ENCODE data around the gene CD96.

CD96 gene

DNA sequence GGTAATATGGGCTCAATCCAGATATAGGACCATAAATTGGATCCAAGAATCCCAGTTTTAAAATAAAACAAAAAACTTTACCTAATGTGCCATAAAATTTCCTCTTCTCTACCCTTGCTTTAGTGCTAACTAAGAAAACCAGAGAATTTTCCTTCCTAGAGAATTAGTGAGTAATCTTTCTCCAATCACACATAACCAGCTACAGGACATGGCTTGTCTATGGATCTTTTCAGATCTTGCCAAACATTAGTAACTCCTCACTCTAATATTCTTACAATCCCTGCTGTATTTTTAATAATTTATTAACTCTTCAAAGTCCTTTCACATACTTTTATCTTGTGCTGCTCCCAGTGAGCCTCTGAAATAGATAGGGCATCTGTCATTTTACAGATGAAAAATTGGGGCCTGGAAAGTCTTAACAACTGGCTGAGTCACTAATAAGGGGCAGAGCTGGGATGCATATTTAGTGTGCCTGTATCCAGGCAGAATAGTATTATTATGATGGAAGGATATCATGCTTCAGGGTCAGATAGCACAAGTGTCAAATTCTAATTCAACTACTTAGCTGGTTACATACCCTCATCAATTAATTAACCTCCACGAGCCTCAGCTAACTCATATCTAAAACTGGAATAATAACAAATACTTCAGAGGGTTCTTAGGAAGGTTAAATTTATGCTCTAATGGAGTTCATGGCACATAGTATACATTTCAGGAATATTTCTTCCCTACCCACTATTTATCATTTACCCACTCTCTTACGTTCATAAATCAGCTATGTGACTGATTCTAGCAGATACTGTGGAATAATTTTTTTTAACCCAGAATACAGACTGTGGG is 47.5 kb downstream of the CD96 start:
- no peak for ATAC-seq (replicated peaks; ENCODE audit: extremely low read depth, poor library complexity, severe bottlenecking)
- Mint-ChIP-seq H3K36me3 (ENCODE audit: insufficient read depth) (peaks cover 38% of the 10 kb centered on the region), H3K9me3 (no peaks in the 10 kb centered on the region), H3K4me1 (peaks cover 54% of the 10 kb centered on the region), H3K27ac (ENCODE audit: low read depth) (peak overlapping the region; percentile 33), H3K27me3 (no peaks in the 10 kb centered on the region), H3K4me3 (no peak overlapping the region)
- DNase-seq (ENCODE audit: low spot score in 2 of 2) = no peak

DNA sequence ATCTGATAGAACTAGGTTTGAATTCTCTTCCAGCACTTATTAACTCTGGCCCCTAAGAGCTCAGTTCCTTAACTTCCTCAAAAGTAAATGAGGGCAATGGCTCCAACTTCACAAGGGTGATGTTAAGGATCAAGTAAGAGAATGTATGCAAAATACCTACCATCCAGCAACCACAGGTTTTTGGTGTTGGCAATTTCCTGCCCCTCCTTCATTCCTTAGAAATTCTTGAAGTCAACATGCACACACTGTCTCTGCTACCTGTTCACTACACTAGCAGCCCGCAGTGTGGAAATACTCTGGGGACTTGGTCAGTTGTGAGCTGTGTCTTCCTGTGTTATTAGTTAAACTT is 48.1 kb downstream of the CD96 start:
- Mint-ChIP-seq H3K4me1 (peaks cover 53% of the 10 kb centered on the region), H3K9me3 (no peaks in the 10 kb centered on the region), H3K27ac (ENCODE audit: low read depth) (peak overlapping the region; percentile 33), H3K27me3 (no peaks in the 10 kb centered on the region), H3K4me3 (no peak overlapping the region), H3K36me3 (ENCODE audit: insufficient read depth) (peaks cover 34% of the 10 kb centered on the region)
- DNase-seq (ENCODE audit: low spot score in 2 of 2) (no peak), ATAC-seq (replicated peaks; ENCODE audit: extremely low read depth, poor library complexity, severe bottlenecking) (no peak)

DNA sequence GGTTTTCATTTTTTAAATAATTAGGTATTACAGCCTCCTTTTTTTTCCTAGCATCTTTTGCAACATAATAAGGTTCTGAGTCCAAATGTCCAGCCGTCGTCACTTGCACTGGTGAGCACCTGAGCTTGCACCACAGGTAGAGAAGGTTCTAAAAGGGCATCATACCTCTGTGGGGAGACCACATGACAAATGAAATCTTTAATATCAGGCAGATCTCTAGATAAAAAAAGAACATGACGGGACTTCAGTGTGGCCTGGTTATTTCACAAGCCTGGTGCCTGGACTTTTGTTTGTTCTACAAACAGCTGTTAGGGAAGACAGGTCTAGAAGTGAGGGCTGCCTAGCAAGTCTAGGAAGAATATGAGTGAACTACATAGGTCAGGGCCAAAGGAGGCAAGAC is 49.6 kb downstream of the CD96 start:
- H3K9me3 Mint-ChIP-seq = no peaks in the 10 kb centered on the region
- H3K27ac Mint-ChIP-seq (ENCODE audit: low read depth) = peak overlapping the region; percentile 85
- H3K27me3 Mint-ChIP-seq = no peaks in the 10 kb centered on the region
- H3K4me3 Mint-ChIP-seq = no peak overlapping the region
- DNase-seq (ENCODE audit: low spot score in 2 of 2) (no peak), ATAC-seq (replicated peaks; ENCODE audit: extremely low read depth, poor library complexity, severe bottlenecking) (no peak)
- peaks cover 58% of the 10 kb centered on the region for H3K4me1 Mint-ChIP-seq
- peaks cover 27% of the 10 kb centered on the region for H3K36me3 Mint-ChIP-seq (ENCODE audit: insufficient read depth)

DNA sequence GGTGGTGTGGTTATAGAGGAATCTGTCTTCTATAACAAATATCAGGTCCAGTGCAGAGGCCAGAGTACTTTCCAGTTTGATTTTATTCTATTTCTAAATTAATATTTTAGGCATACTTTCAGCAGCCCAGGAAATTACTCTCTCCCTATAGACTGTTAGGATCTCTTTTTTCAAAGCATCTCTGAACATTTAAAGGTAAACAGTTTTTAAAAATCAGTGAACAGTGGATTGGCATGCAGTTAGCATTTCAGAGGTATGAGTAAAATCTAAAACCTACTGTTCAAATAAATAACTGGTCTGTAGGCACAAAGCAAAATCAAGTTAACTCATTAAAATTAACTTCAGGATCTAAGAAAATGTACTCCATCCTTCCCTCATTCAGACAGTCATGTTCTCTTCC is 50.1 kb downstream of the CD96 start:
- DNase-seq (ENCODE audit: low spot score in 2 of 2) = no peak
- H3K36me3 Mint-ChIP-seq (ENCODE audit: insufficient read depth) = peaks cover 21% of the 10 kb centered on the region
- H3K27ac Mint-ChIP-seq (ENCODE audit: low read depth) = peak overlapping the region; percentile 85

DNA sequence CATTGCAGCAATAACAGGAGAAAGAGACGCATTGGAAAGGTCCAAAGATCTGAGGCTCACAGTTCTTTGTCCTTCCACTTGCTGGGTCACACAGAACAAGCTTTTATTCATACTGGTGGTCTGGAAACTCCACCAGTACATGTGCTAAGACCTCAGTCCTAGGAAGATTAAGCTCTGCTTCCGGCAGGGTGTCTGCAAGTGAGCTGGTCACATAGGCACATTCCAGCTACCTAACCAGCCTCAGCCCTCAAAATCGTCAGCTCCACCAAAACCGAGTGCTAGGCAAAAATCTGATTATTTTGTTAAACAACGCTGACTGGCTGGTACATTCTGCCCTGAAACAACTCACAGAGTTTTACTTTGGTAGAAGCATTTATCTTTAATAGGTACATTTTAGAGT is 50.9 kb downstream of the CD96 start:
- Mint-ChIP-seq H3K36me3 (ENCODE audit: insufficient read depth) (peaks cover 23% of the 10 kb centered on the region), H3K9me3 (no peaks in the 10 kb centered on the region), H3K4me1 (peaks cover 49% of the 10 kb centered on the region), H3K27ac (ENCODE audit: low read depth) (peak overlapping the region; percentile 85), H3K4me3 (no peak overlapping the region), H3K27me3 (no peaks in the 10 kb centered on the region)
- DNase-seq (ENCODE audit: low spot score in 2 of 2) (no peak), ATAC-seq (replicated peaks; ENCODE audit: extremely low read depth, poor library complexity, severe bottlenecking) (no peak)

More for the DNA sequence above, 50.1 kb downstream of the CD96 start:
- ATAC-seq (replicated peaks; ENCODE audit: extremely low read depth, poor library complexity, severe bottlenecking) = no peak
- Mint-ChIP-seq H3K4me1 (peaks cover 52% of the 10 kb centered on the region), H3K4me3 (no peak overlapping the region), H3K9me3 (no peaks in the 10 kb centered on the region), H3K27me3 (no peaks in the 10 kb centered on the region)

DNA sequence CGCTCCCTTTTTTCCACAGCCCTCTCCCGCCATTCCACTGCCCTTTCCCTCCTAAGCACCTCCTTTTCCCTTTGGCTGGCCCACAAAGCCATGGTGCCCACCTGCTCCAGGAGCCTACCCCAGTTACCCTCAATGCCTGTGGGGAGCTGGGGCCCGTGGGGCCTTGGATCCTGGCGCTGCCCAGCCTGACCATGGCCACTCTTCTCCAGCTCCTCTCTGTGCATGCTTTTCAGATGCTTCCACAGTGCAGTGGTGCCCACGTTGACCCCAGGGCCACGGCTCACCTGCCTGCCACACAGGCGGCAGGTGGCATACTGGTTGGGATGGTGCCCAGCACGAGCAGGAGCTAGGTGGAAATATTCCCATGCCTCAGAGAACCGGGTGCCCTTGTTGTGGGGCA is 51.7 kb downstream of the CD96 start:
- DNase-seq (ENCODE audit: low spot score in 2 of 2) = no peak
- Mint-ChIP-seq H3K27me3 (no peaks in the 10 kb centered on the region), H3K4me3 (no peak overlapping the region), H3K4me1 (peaks cover 42% of the 10 kb centered on the region), H3K27ac (ENCODE audit: low read depth) (peak overlapping the region; percentile 77), H3K9me3 (no peaks in the 10 kb centered on the region), H3K36me3 (ENCODE audit: insufficient read depth) (peaks cover 24% of the 10 kb centered on the region)
- no peak for ATAC-seq (replicated peaks; ENCODE audit: extremely low read depth, poor library complexity, severe bottlenecking)

DNA sequence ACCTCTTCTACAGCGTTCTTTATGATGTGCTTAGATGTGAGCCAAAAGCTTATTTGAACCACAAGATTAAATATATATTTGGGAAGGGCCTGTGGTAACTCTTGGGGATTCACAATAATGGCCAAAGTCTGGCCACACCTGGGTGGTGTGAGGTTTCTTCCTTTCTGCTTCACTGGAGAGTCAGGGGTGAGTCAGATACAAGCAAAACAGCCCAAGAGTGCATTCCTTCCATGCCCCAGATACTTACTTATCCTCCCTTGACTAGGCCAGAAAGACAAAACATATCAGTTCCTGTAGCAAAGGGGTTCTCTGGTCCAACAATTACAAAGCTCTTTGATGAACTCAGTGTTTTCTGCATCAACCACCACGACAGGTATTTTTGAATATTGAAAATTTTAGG is 52.2 kb downstream of the CD96 start:
- no peak for ATAC-seq (replicated peaks; ENCODE audit: extremely low read depth, poor library complexity, severe bottlenecking)
- H3K9me3 Mint-ChIP-seq = no peaks in the 10 kb centered on the region
- no peaks in the 10 kb centered on the region for H3K27me3 Mint-ChIP-seq

DNA sequence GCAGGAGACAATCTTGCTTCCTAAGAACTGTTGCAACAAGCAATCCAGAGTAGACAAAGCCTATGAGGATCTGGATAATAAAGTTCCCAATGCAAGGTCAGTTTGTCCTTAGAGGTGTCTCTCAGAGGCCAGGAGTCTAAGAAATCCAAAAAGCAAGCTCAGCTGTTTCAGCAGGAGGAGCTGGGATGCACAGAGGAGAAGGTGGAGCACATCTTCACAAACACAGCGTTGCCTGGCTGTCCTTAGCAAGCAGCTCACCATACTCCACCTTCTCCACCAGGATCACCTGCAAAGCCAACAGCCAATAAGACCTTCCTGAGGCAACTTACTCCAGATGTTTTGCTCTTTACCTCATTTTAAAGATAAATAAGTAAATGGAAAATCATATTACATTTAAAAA is 52.8 kb downstream of the CD96 start:
- DNase-seq (ENCODE audit: low spot score in 2 of 2) = no peak
- ATAC-seq (replicated peaks; ENCODE audit: extremely low read depth, poor library complexity, severe bottlenecking) = no peak
- H3K27ac Mint-ChIP-seq (ENCODE audit: low read depth) = peak overlapping the region; percentile 77

More for the DNA sequence above, 52.2 kb downstream of the CD96 start:
- DNase-seq (ENCODE audit: low spot score in 2 of 2) = no peak
- Mint-ChIP-seq H3K4me3 (no peak overlapping the region), H3K27ac (ENCODE audit: low read depth) (peak overlapping the region; percentile 77), H3K36me3 (ENCODE audit: insufficient read depth) (peaks cover 23% of the 10 kb centered on the region), H3K4me1 (peaks cover 42% of the 10 kb centered on the region)

DNA sequence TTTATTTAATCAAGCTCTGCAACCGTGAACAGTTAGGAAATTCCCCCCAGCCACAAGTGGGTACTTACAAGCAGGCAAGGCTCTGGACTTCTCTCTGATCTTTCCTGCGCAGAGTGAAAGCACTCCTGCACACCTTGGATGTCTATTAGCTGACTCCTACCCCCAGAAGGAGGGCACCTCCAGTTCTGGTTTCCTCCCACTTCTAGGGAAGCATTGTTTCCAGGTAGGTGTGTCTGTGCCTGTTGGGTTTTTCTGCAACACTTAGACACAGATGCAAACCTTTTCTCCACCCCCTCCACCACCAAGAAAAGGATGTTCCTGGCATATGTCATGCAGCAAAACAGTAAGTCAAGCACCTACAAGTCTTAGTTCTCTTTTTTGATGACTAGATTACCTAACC is 53.2 kb downstream of the CD96 start, which contains the start of gene ZBED2:
Gene ZBED2, minus strand, starts transcription at position 115 of the 400 bp plus-strand sequence. CDS start 1,145 bp downstream, outside the sequence.
- peak within 1 kb of the TSS; percentile 77 for H3K27ac Mint-ChIP-seq (ENCODE audit: low read depth)
- ATAC-seq (replicated peaks; ENCODE audit: extremely low read depth, poor library complexity, severe bottlenecking) (peak; percentile 24), DNase-seq (ENCODE audit: low spot score in 2 of 2) (no peak)
- peaks cover 31% of the 10 kb centered on the region for H3K36me3 Mint-ChIP-seq (ENCODE audit: insufficient read depth)
- H3K4me3 Mint-ChIP-seq = no peak within 1 kb of the TSS
- peaks cover 42% of the 10 kb centered on the region for H3K4me1 Mint-ChIP-seq
- no peaks in the 10 kb centered on the region for H3K9me3 Mint-ChIP-seq
- H3K27me3 Mint-ChIP-seq = no peaks in the 10 kb centered on the region

More for the DNA sequence above, 52.8 kb downstream of the CD96 start:
- Mint-ChIP-seq H3K4me3 (no peak overlapping the region), H3K9me3 (no peaks in the 10 kb centered on the region), H3K36me3 (ENCODE audit: insufficient read depth) (peaks cover 26% of the 10 kb centered on the region), H3K4me1 (peaks cover 42% of the 10 kb centered on the region), H3K27me3 (no peaks in the 10 kb centered on the region)

DNA sequence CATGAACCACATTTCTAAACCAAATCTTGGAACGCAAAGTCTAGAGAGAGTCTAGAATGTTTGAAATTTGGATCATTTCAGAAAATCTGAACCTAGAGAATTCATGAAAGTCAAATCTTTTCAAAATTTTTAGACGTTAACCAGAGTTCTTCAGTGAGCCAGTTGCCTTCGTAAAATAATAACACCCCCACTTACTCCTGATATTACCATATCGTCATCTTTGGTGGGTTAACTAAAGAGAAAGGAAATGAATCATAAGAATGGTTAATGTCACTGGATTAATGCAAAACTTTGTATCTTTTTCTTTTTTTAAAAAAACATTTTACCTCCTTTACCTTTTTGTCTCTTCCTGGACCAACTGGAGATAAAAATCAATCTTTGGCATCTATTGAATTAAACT is 54.3 kb downstream of the CD96 start:
- Mint-ChIP-seq H3K4me3 (no peak overlapping the region), H3K36me3 (ENCODE audit: insufficient read depth) (peaks cover 30% of the 10 kb centered on the region), H3K4me1 (peaks cover 42% of the 10 kb centered on the region), H3K27ac (ENCODE audit: low read depth) (peak overlapping the region; percentile 77), H3K27me3 (no peaks in the 10 kb centered on the region), H3K9me3 (no peaks in the 10 kb centered on the region)
- ATAC-seq (replicated peaks; ENCODE audit: extremely low read depth, poor library complexity, severe bottlenecking) (no peak), DNase-seq (ENCODE audit: low spot score in 2 of 2) (no peak)

DNA sequence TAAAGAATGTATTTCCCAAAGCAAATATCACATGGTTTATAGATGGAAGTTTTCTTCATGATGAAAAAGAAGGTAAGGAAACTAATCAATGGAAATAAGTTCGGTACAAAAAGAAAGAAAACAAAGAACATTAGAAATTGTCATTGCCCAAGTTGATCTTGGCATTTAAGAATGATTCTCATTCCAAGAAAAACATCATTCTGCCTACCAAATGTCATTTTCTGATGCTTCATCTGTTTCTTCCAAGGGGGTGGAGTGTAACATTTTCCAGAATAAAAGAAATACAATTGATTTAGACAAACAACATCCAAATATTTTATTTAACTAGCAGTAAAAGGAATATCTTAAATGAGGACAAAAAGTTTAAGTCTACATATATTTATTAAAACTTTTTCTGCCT is 56.1 kb downstream of the CD96 start:
- Mint-ChIP-seq H3K4me3 (no peak overlapping the region), H3K27ac (ENCODE audit: low read depth) (peak overlapping the region; percentile 56), H3K27me3 (no peaks in the 10 kb centered on the region), H3K36me3 (ENCODE audit: insufficient read depth) (peaks cover 27% of the 10 kb centered on the region), H3K4me1 (peaks cover 36% of the 10 kb centered on the region), H3K9me3 (no peaks in the 10 kb centered on the region)
- DNase-seq (ENCODE audit: low spot score in 2 of 2) (no peak), ATAC-seq (replicated peaks; ENCODE audit: extremely low read depth, poor library complexity, severe bottlenecking) (no peak)

DNA sequence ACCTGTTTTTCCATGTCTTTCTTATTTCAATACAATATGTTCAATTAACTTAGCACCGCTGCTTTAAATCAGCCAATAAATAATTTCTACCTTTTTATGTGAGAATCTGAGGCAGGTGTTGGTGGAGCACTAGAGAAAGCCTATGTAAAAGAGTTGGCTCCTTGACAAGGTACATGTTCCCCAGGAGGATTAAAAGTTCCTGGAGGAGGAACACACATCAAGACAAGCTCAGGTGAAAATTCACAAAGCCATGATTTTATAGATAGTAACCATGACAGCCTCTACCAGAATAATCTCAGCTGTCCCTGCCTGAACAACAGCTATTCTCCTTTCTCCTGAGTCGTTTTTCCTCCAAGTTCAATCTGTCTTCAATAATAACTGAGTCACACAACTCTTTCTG is 56.6 kb downstream of the CD96 start:
- no peak overlapping the region for H3K4me3 Mint-ChIP-seq
- ATAC-seq (replicated peaks; ENCODE audit: extremely low read depth, poor library complexity, severe bottlenecking) = no peak
- no peak for DNase-seq (ENCODE audit: low spot score in 2 of 2)
- no peaks in the 10 kb centered on the region for H3K27me3 Mint-ChIP-seq
- peaks cover 36% of the 10 kb centered on the region for H3K4me1 Mint-ChIP-seq
- H3K9me3 Mint-ChIP-seq = no peaks in the 10 kb centered on the region
- no peak overlapping the region for H3K27ac Mint-ChIP-seq (ENCODE audit: low read depth)
- peaks cover 29% of the 10 kb centered on the region for H3K36me3 Mint-ChIP-seq (ENCODE audit: insufficient read depth)

DNA sequence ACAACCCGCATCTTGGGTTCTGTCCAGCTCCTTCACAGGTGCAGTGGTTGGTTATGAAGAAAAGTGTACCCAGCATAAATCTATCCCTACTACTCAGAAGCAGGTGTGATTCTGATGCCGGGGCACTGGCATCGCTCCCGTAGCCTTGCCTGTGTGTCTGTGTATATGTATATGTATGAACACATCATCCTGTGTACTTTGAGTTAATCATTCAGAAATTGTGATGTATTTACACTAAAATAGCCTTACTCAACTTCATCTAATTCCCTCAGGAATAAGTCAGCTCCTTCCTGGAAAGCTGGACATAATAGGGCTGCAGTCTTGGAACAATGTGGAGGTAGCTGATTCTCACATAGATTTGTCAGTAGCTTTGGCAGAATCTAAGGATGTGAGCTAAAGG is 59.8 kb downstream of the CD96 start:
- Mint-ChIP-seq H3K4me1 (peaks cover 39% of the 10 kb centered on the region), H3K27ac (ENCODE audit: low read depth) (no peak overlapping the region), H3K27me3 (no peaks in the 10 kb centered on the region), H3K36me3 (ENCODE audit: insufficient read depth) (peaks cover 39% of the 10 kb centered on the region), H3K9me3 (no peaks in the 10 kb centered on the region), H3K4me3 (no peak overlapping the region)
- ATAC-seq (replicated peaks; ENCODE audit: extremely low read depth, poor library complexity, severe bottlenecking) (no peak), DNase-seq (ENCODE audit: low spot score in 2 of 2) (no peak)

Measured in central memory CD8-positive, alpha-beta T cell (primary cell).